ENCODE data around the gene NFILZ. TPM values are rescaled to one million over a fixed set of nuclear protein-coding genes. Genes with fewer than 3 reads are reported as not detected.

Gene NFILZ
- total and polyA plus RNA-seq, 7 donors, result not detected

- DNase-seq, result peak; percentile 68
- no peak overlapping the region for H3K27ac ChIP-seq
- peak overlapping the region in 1 of 4 donors; percentile 1 for H3K4me3 ChIP-seq
- intact Hi-C loops (cut with DNase I), result no loop called here
- TF ChIP-seq CTCF (IDR thresholded peaks at IDR 0.05), result no peak
- no peak for TF ChIP-seq POLR2AphosphoS5 (IDR thresholded peaks at IDR 0.05)
- no peak for TF ChIP-seq EP300 (IDR thresholded peaks at IDR 0.05)
- TF ChIP-seq POLR2A (IDR thresholded peaks at IDR 0.05), result no peak
- no peaks in the 10 kb centered on the region for H3K27me3 ChIP-seq
- no peaks in the 10 kb centered on the region for H3K36me3 ChIP-seq
- peaks cover 0 to 15% (median 4%) of the 10 kb centered on the region in 4 donors for H3K4me1 ChIP-seq
- H3K9me3 ChIP-seq, result no peaks in the 10 kb centered on the region
- WGBS, 2 donors, result 29 to 50% methylated on average over 21 of the region's 21 CpGs
Measured at GRCh38 chr19:8638078-8638619, 7.7 kb downstream of the NFILZ start.

- TF ChIP-seq POLR2AphosphoS5 (IDR thresholded peaks at IDR 0.05) (no peak), EP300 (IDR thresholded peaks at IDR 0.05) (no peak), POLR2A (IDR thresholded peaks at IDR 0.05) (no peak), CTCF (IDR thresholded peaks at IDR 0.05) (no peak)
- Histone ChIP-seq H3K27me3 (no peaks in the 10 kb centered on the region), H3K9me3 (no peaks in the 10 kb centered on the region), H3K4me1 (peaks cover 0 to 15% (median 4%) of the 10 kb centered on the region in 4 donors), H3K4me3 (no peak overlapping the region), H3K27ac (peak overlapping the region in 1 of 4 donors; percentile 11), H3K36me3 (no peaks in the 10 kb centered on the region)
- no peak for DNase-seq
- 54 to 61% methylated on average over 8 of the region's 8 CpGs for whole genome bisulfite sequencing, 2 donors
- intact Hi-C loops (cut with DNase I), result no loop called here
Measured at GRCh38 chr19:8639821-8640401, 9.5 kb downstream of the NFILZ start.

- no peak for TF ChIP-seq CTCF (IDR thresholded peaks at IDR 0.05)
- no peak for TF ChIP-seq POLR2A (IDR thresholded peaks at IDR 0.05)
- TF ChIP-seq POLR2AphosphoS5 (IDR thresholded peaks at IDR 0.05), result no peak
- TF ChIP-seq EP300 (IDR thresholded peaks at IDR 0.05), result no peak
- no peaks in the 10 kb centered on the region for H3K27me3 ChIP-seq
- H3K4me3 ChIP-seq, result no peak overlapping the region
- H3K36me3 ChIP-seq, result no peaks in the 10 kb centered on the region
- peak; percentile 80 for DNase-seq
- peaks cover 0 to 15% (median 4%) of the 10 kb centered on the region in 4 donors for H3K4me1 ChIP-seq
- WGBS, 2 donors, result 40 to 59% methylated on average over 12 of the region's 12 CpGs
- intact Hi-C loops (cut with DNase I), result no loop called here
- peak overlapping the region in 2 of 4 donors; percentile 7 to 11 for H3K27ac ChIP-seq
- no peaks in the 10 kb centered on the region for H3K9me3 ChIP-seq
Measured at GRCh38 chr19:8640402-8641004, 10.1 kb downstream of the NFILZ start.

GRCh38 chr19:8641221-8641907 is 10.9 kb downstream of the NFILZ start:
- intact Hi-C loops (cut with DNase I), result no loop called here
- WGBS, 2 donors, result 93 to 96% methylated on average over 2 of the region's 2 CpGs
- no peak for DNase-seq

More at GRCh38 chr19:8641221-8641907, 10.9 kb downstream of the NFILZ start:
- no peaks in the 10 kb centered on the region for H3K36me3 ChIP-seq
- no peak overlapping the region for H3K4me3 ChIP-seq
- no peaks in the 10 kb centered on the region for H3K9me3 ChIP-seq
- TF ChIP-seq POLR2A (IDR thresholded peaks at IDR 0.05) (no peak), EP300 (IDR thresholded peaks at IDR 0.05) (no peak), CTCF (IDR thresholded peaks at IDR 0.05) (no peak), POLR2AphosphoS5 (IDR thresholded peaks at IDR 0.05) (no peak)
- peaks cover 0 to 15% (median 4%) of the 10 kb centered on the region in 4 donors for H3K4me1 ChIP-seq
- H3K27me3 ChIP-seq, result peaks cover 0 to 3% (median 0%) of the 10 kb centered on the region in 3 donors
- no peak overlapping the region for H3K27ac ChIP-seq
